SK-N-SH (cell line): ENCODE data around the gene CAST. TPM values are rescaled to one million over a fixed set of nuclear protein-coding genes. Genes with fewer than 3 reads are reported as not detected.

ENCODE experiments used
- CTCF ChIA-PET: fragments of 300-600, 350-600 bp; formaldehyde crosslinking; extraction: SDS; loops from one replicate; lab custom pipeline; 2021; lab: Yijun Ruan, JAX
- POLR2A ChIA-PET: fragments of 350-600 bp; sonication (Branson Sonifier 250); formaldehyde crosslinking; extraction: SDS; loops from one replicate; lab custom pipeline; 2020; ENCODE audit warnings: antibody characterized with exemption, inconsistent platforms; lab: Yijun Ruan, JAX
- DNase-seq: peaks from one replicate; pipeline ENCODE4 v3.0.0; 2012
- H2AFZ ChIP-seq: fragments of 200-600 bp; sonication (generic); 2 replicates; pipeline ENCODE4 v1.8.1; 2016; ENCODE audit warnings: antibody characterized with exemption, mild to moderate bottlenecking, low read depth
- H3F3A ChIP-seq: fragments of 200-600 bp; sonication (generic); replicated peaks from 2 replicates; pipeline ENCODE3; 2016; ENCODE audit warnings: antibody characterized with exemption, mild to moderate bottlenecking; ENCODE audit not compliant: insufficient read depth
- H3K27ac ChIP-seq, 2 experiments: fragments of 200-500 bp in 1 of 2; fragments of 200-600 bp in 1 of 2; sonication (Bioruptor generic) in 1 of 2; sonication (generic), shearing (Covaris generic) in 1 of 2; 2 replicates each; pipeline versions ENCODE4 v1.5.1 to v1.6.1; 2014 to 2016; ENCODE audit warnings: low read depth in 2 of 2, inconsistent platforms in 1 of 2, low read length in 1 of 2, mild to moderate bottlenecking in 1 of 2, mixed read lengths in 1 of 2
- H3K27me3 ChIP-seq: fragments of 200-600 bp; sonication (generic), shearing (Covaris generic); 2 replicates; pipeline ENCODE4 v1.6.1; 2016; ENCODE audit warnings: mixed run types; ENCODE audit not compliant: insufficient read depth
- H3K36me3 ChIP-seq, 2 experiments: fragments of 200-500 bp in 1 of 2; fragments of 200-600 bp in 1 of 2; sonication (Bioruptor generic) in 1 of 2; sonication (generic) in 1 of 2; replicated peaks in 1 of 2; 2 replicates each; pipeline versions ENCODE3 to v1.5.1; 2014 to 2016; ENCODE audit warnings: low read length in 1 of 2, mild to moderate bottlenecking in 1 of 2; ENCODE audit not compliant: insufficient read depth in 2 of 2, control insufficient read depth in 1 of 2
- H3K4me1 ChIP-seq, 2 experiments: fragments of 200-500 bp in 1 of 2; fragments of 200-600 bp in 1 of 2; sonication (Bioruptor generic) in 1 of 2; sonication (generic), shearing (Covaris generic) in 1 of 2; 2 replicates each; pipeline versions ENCODE4 v1.5.1 to v1.6.1; 2014 to 2016; ENCODE audit warnings: low read depth in 1 of 2, low read length in 1 of 2, mixed run types in 1 of 2; ENCODE audit not compliant: insufficient read depth in 2 of 2, control insufficient read depth in 1 of 2
- H3K4me2 ChIP-seq: fragments of 200-600 bp; sonication (generic), shearing (Covaris generic); 2 replicates; pipeline ENCODE4 v1.6.1; 2017; ENCODE audit warnings: mixed run types
- H3K4me3 ChIP-seq, 2 experiments: fragments of 200-500 bp in 1 of 2; fragments of 200-600 bp in 1 of 2; sonication (Bioruptor generic) in 1 of 2; sonication (generic), shearing (Covaris generic) in 1 of 2; 2 replicates each; pipeline versions ENCODE4 v1.5.1 to v1.8.1; 2014 to 2016; ENCODE audit warnings: low read depth in 2 of 2, inconsistent platforms in 1 of 2, low read length in 1 of 2, mild to moderate bottlenecking in 1 of 2, mixed read lengths in 1 of 2, moderate library complexity in 1 of 2
- H3K79me2 ChIP-seq: fragments of 200-600 bp; sonication (generic); 2 replicates; pipeline ENCODE4 v1.8.1; 2017; ENCODE audit warnings: mild to moderate bottlenecking; ENCODE audit not compliant: insufficient read depth
- H3K9ac ChIP-seq: fragments of 200-600 bp; sonication (generic); 2 replicates; pipeline ENCODE4 v1.6.1; 2017; ENCODE audit warnings: mixed run types
- H3K9me2 ChIP-seq: fragments of 200-600 bp; sonication (generic); 2 replicates; pipeline ENCODE4 v1.6.1; 2017; ENCODE audit warnings: mixed run types
- H3K9me3 ChIP-seq: fragments of 200-600 bp; sonication (generic); 2 replicates; pipeline ENCODE4 v1.6.1; 2017; ENCODE audit warnings: mixed run types, mild to moderate bottlenecking, moderate library complexity
- H4K20me1 ChIP-seq: fragments of 200-600 bp; sonication (generic); 2 replicates; pipeline ENCODE4 v1.6.1; 2017; ENCODE audit warnings: mild to moderate bottlenecking, mixed run types; ENCODE audit not compliant: insufficient read depth
- ELF1 ChIP-seq: IDR thresholded peaks from 2 replicates; pipeline ENCODE4 v1.4.0; 2012
- EP300 ChIP-seq, 2 experiments: IDR thresholded peaks; 2 replicates each; pipeline versions ENCODE4 v1.4.0 to v1.6.1; 2012; ENCODE audit warnings: borderline replicate concordance in 1 of 2, low read depth in 1 of 2, low read length in 1 of 2
- FOSL2 ChIP-seq: IDR thresholded peaks from 2 replicates; pipeline ENCODE4 v1.4.0; 2012; ENCODE audit warnings: low read depth, mild to moderate bottlenecking, moderate library complexity, borderline replicate concordance
- GABPA ChIP-seq: IDR thresholded peaks from 2 replicates; pipeline ENCODE4 v1.4.0; 2012; ENCODE audit warnings: low read depth, mild to moderate bottlenecking
- GATA2 ChIP-seq: sonication (generic); formaldehyde crosslinking; IDR thresholded peaks from 2 replicates; pipeline ENCODE4 v1.5.0; 2020; ENCODE audit warnings: mild to moderate bottlenecking, missing genetic modification reagents
- JUND ChIP-seq: IDR thresholded peaks from 2 replicates; pipeline ENCODE4 v1.4.0; 2012
- MAX ChIP-seq: IDR thresholded peaks from 2 replicates; pipeline ENCODE4 v1.4.0; 2012; ENCODE audit warnings: low read depth
- MEF2A ChIP-seq: IDR thresholded peaks from 2 replicates; pipeline ENCODE4 v1.4.0; 2012; ENCODE audit warnings: low read depth, borderline replicate concordance
- MXI1 ChIP-seq: IDR thresholded peaks from 2 replicates; pipeline ENCODE4 v1.6.1; 2012; ENCODE audit warnings: mild to moderate bottlenecking, low read depth, low read length, improper control_type of control experiment
- NFIC ChIP-seq: IDR thresholded peaks from 2 replicates; pipeline ENCODE4 v1.4.0; 2012; ENCODE audit warnings: borderline replicate concordance
- NRF1 ChIP-seq: IDR thresholded peaks from 2 replicates; pipeline ENCODE4 v1.6.1; 2012; ENCODE audit warnings: low read depth, mild to moderate bottlenecking, low read length
- RCOR1 ChIP-seq: fragments of 150-350 bp; IDR thresholded peaks from 2 replicates; pipeline ENCODE4 v1.6.1; 2017; ENCODE audit warnings: antibody characterized with exemption, low read length
- SMC3 ChIP-seq: IDR thresholded peaks from 2 replicates; pipeline ENCODE4 v1.6.1; 2012; ENCODE audit warnings: low read depth, low read length, improper control_type of control experiment
- TCF12 ChIP-seq: IDR thresholded peaks from 2 replicates; pipeline ENCODE4 v1.4.0; 2012
- WGBS: methylation state at CpG from one replicate; pipeline ENCODE4 v1.1.6; 2017; ENCODE audit warnings: low lambda C conversion rate; 5-methylcytosine and 5-hydroxymethylcytosine counted together
- polyA plus RNA-seq, 3 experiments: library from polyadenylated mRNA; depleted of rRNA; stranded (reverse); fragments of >200 nt; gene quantifications; 2 replicates each; pipeline ENCODE4 v1.2.3, GENCODE V29; 2012
- TF ChIP-seq, protein P1 (sequence below): IDR thresholded peaks from 2 replicates; pipeline ENCODE4 v1.4.0; 2012; ENCODE audit warnings: low read depth, borderline replicate concordance
- TF ChIP-seq, protein P2 (sequence below): fragments of 200-600 bp; sonication (generic); IDR thresholded peaks from 2 replicates; pipeline ENCODE4 v1.6.1; 2017; ENCODE audit warnings: antibody characterized with exemption, mild to moderate bottlenecking, moderate library complexity
- TF ChIP-seq, protein P3 (sequence below): IDR thresholded peaks from 2 replicates; pipeline ENCODE4; 2012
- TF ChIP-seq, protein P4 (sequence below): IDR thresholded peaks from 2 replicates; pipeline ENCODE4 v1.4.0; 2012; ENCODE audit warnings: low read depth, borderline replicate concordance
- TF ChIP-seq, protein P5 (sequence below): fragments of 150-350 bp; IDR thresholded peaks from 2 replicates; pipeline ENCODE4 v1.6.1; 2017; ENCODE audit warnings: antibody characterized with exemption, low read length, low read depth, borderline replicate concordance

The CAST gene
- polyA plus RNA-seq, 1 of the 3 experiments (the other 2 are of a cell fraction) = 82.9 TPM

DNA sequence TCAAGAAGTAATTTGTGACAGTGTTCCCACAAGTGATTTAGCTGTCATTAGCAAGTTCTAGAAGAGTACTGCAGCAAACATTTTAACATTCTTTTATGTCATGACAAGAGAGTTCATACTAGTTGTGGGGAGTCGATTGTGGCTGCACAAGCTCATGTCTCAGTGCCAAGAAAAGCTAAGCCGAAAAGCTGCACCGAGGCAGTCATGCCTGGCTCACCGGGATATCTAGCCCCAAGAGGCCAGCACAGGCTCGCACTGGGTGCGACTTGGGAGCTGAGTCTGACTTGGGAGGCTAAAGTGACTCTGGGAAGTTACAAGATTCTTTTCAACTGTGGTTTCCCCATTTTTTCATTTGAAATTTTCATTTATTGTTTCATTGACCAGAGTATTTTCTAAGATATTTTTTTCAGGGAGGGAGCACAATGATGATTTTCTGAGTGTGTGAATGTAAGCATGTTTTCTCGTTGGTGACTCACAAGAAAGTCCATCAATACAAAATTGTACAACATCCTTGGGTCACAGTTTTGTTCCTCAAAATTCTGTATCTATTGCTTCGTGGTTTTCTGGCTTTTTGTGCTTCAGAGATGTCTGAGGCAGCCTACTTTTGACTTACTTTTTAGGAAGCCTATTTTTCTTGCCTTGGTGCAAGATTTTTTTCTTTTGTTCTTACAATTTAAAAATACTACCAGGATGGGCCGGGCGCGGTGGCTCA, 18.7 kb downstream of the CAST start:
- Histone ChIP-seq H3K36me3 (peaks cover 3 to 52% of the 10 kb centered on the region in 2 experiments), H3K4me3 (no peak overlapping the region), H3K27me3 (no peaks in the 10 kb centered on the region), H3K27ac (no peak overlapping the region), H3K4me2 (no peak overlapping the region), H3K9ac (no peak overlapping the region), H2AFZ (no peak overlapping the region), H3K9me3 (no peaks in the 10 kb centered on the region), H3F3A (peaks cover 10% of the 10 kb centered on the region), H3K4me1 (no peaks in the 10 kb centered on the region; a peak in 1 of 4 replicates), H3K79me2 (peaks cover 79% of the 10 kb centered on the region), H4K20me1 (peaks cover 19% of the 10 kb centered on the region), H3K9me2 (no peaks in the 10 kb centered on the region)
- 95% methylated on average over 11 of the region's 11 CpGs for WGBS
- POLR2A ChIA-PET = no interaction called here
- no peak for TF ChIP-seq GATA2 (CRISPR knock-in tag)
- no peak for TF ChIP-seq TCF12
- TF ChIP-seq, protein P1, sequence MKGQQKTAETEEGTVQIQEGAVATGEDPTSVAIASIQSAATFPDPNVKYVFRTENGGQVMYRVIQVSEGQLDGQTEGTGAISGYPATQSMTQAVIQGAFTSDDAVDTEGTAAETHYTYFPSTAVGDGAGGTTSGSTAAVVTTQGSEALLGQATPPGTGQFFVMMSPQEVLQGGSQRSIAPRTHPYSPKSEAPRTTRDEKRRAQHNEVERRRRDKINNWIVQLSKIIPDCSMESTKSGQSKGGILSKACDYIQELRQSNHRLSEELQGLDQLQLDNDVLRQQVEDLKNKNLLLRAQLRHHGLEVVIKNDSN = no peak
- TF ChIP-seq GABPA = no peak
- TF ChIP-seq ELF1 = no peak
- no peak for TF ChIP-seq MXI1
- TF ChIP-seq JUND = no peak
- TF ChIP-seq MAX = no peak
- TF ChIP-seq NRF1 = no peak
- TF ChIP-seq, protein P2, sequence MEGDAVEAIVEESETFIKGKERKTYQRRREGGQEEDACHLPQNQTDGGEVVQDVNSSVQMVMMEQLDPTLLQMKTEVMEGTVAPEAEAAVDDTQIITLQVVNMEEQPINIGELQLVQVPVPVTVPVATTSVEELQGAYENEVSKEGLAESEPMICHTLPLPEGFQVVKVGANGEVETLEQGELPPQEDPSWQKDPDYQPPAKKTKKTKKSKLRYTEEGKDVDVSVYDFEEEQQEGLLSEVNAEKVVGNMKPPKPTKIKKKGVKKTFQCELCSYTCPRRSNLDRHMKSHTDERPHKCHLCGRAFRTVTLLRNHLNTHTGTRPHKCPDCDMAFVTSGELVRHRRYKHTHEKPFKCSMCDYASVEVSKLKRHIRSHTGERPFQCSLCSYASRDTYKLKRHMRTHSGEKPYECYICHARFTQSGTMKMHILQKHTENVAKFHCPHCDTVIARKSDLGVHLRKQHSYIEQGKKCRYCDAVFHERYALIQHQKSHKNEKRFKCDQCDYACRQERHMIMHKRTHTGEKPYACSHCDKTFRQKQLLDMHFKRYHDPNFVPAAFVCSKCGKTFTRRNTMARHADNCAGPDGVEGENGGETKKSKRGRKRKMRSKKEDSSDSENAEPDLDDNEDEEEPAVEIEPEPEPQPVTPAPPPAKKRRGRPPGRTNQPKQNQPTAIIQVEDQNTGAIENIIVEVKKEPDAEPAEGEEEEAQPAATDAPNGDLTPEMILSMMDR = no peak
- TF ChIP-seq, protein P3, sequence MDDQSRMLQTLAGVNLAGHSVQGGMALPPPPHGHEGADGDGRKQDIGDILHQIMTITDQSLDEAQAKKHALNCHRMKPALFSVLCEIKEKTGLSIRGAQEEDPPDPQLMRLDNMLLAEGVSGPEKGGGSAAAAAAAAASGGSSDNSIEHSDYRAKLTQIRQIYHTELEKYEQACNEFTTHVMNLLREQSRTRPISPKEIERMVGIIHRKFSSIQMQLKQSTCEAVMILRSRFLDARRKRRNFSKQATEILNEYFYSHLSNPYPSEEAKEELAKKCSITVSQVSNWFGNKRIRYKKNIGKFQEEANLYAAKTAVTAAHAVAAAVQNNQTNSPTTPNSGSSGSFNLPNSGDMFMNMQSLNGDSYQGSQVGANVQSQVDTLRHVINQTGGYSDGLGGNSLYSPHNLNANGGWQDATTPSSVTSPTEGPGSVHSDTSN = no peak
- no peak for TF ChIP-seq MEF2A
- TF ChIP-seq SMC3 = no peak
- no peak for TF ChIP-seq RCOR1
- TF ChIP-seq, protein P4, sequence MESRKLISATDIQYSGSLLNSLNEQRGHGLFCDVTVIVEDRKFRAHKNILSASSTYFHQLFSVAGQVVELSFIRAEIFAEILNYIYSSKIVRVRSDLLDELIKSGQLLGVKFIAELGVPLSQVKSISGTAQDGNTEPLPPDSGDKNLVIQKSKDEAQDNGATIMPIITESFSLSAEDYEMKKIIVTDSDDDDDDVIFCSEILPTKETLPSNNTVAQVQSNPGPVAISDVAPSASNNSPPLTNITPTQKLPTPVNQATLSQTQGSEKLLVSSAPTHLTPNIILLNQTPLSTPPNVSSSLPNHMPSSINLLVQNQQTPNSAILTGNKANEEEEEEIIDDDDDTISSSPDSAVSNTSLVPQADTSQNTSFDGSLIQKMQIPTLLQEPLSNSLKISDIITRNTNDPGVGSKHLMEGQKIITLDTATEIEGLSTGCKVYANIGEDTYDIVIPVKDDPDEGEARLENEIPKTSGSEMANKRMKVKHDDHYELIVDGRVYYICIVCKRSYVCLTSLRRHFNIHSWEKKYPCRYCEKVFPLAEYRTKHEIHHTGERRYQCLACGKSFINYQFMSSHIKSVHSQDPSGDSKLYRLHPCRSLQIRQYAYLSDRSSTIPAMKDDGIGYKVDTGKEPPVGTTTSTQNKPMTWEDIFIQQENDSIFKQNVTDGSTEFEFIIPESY = no peak
- TF ChIP-seq FOSL2 = no peak
- no peak for TF ChIP-seq EP300 (IDR thresholded peaks at IDR 0.05; ENCODE audit: borderline replicate concordance in 1 of 2, low read depth in 1 of 2, low read length in 1 of 2)
- TF ChIP-seq NFIC = no peak
- TF ChIP-seq, protein P5, sequence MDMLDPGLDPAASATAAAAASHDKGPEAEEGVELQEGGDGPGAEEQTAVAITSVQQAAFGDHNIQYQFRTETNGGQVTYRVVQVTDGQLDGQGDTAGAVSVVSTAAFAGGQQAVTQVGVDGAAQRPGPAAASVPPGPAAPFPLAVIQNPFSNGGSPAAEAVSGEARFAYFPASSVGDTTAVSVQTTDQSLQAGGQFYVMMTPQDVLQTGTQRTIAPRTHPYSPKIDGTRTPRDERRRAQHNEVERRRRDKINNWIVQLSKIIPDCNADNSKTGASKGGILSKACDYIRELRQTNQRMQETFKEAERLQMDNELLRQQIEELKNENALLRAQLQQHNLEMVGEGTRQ = no peak
- no peak for DNase-seq
- CTCF ChIA-PET = no interaction called here
